AG09319 (cell line): ENCODE measurements around the gene PPP1R15A.

ENCODE experiments used
- DNase-seq: peaks from one replicate; pipeline ENCODE4 v3.0.0-alpha.2; 2010; ENCODE audit warnings: low read depth; ENCODE audit errors: extremely low read depth
- CTCF ChIP-seq: IDR thresholded peaks from 2 replicates; pipeline ENCODE4 v1.5.1; 2011; ENCODE audit warnings: low read depth, mild to moderate bottlenecking, inconsistent platforms, low read length, moderate library complexity

PPP1R15A gene

DNA sequence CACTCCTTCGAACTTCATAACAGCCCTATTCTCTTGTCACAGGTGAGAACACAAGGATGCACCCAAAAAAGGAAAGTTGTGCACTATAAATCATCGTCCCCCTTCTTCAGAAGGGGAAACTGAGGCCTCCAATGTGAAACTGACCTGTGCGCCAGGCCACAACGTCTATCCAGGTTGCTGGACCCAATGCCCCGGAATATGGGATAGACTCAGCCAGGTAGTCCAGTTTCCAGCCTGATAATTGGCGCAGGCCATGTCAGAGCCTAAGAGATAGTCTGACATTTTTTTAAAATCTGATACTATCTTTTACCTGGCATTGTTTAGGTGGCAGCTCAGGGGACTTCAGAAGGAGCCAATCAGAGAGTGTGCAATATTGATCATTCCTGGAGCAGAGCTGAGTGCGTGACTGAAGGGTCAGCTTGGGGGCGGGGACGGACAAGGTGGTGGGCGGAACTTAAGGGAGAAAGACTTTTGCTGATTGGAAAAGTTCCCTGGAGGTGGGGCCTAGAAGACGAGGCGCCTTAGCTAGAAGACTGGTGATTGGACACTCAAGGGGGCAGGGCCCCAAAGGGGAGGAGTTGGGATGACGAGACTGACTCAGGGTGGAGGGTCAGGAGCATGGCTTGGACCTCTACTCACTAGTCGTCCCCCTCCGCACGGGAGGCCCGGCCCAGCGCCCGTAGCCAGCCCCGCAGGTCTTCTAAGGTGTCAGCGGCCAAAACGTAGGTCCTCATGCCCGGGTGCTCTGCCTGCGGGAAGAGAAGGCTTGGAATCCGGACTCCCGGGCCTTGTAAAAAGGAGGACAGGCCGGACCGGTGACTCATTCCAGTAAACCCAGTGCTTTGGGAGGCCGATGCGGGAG, 12.3 kb upstream of the PPP1R15A start:
- DNase-seq: no peak
- TF ChIP-seq CTCF: no peak

GRCh38 chr19:48861313-48861712, 10.9 kb upstream of the PPP1R15A start:
- no peak for DNase-seq
- no peak for TF ChIP-seq CTCF

DNA sequence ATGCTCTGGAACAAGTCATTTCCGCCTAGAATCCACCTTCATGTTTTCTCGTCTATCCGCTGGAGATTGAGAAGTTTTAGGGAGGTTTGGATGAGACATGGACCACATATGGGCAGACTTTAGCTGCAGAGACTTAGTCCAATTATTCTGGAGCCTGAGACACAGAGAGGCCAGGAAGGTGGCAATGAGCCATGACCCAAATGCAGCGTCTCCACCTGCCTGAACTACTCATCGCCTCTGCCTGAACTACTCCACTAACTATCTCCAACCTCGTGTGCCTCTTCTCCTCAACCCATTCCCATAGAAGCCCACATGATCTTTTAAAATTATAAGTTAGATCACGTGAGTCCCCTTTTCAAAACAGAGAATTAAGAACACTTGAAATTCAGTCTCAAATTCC, 9.4 kb upstream of the PPP1R15A start:
- TF ChIP-seq CTCF: no peak

GRCh38 chr19:48866692-48867091, 5.5 kb upstream of the PPP1R15A start:
- no peak for TF ChIP-seq CTCF
- no peak for DNase-seq

More for the DNA sequence above, 9.4 kb upstream of the PPP1R15A start:
- no peak for DNase-seq

DNA sequence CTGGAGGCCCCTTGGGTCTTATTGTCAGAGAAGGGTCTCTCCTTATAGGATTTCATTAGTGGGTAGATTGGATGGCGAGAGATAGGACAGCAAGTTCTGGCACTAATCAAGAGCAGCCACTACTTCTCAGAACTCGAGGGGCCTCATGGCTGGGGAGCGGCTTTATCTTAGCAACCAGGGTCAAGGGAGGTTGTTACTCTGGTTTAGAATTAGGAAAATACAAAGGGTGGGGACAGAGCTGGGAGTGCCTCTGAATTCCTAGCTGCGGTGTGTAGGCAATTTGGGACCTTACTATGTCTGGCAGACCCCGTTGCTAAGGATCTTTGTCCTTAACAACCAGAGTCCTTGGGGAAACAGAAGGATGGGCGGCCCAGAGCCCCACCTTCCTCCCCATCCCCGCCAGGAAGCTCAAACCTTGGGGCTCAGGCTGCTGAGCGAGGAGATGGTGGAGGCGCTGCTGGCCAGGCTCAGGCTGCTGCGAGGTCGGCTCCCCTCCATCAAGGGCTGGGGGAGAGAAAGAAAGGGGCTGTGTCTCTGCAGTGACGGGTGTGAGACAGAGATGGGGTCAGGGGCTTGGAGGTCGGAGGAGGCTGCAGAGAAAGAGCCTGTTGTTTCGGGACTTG, 5.0 kb upstream of the PPP1R15A start:
- no peak for DNase-seq
- TF ChIP-seq CTCF: no peak

DNA sequence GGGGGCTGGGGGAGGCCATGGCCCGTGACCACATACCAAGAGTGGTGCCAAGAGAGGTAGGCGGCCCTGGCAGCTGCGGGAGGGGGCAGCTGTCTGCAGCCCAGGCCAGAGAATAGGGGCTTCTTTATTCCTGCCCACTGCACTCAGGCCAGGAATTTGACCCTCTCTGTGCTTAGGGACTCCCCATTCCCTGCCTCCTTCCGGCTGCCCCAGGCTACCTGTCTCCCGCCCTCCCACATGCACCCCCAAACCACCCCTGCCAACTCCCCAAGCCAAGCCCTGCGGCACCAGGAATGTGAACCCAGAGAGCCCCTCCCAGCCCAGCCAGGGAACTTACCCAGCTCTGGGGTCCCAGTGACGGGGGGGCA, 4.5 kb upstream of the PPP1R15A start:
- no peak for DNase-seq
- TF ChIP-seq CTCF: no peak

DNA sequence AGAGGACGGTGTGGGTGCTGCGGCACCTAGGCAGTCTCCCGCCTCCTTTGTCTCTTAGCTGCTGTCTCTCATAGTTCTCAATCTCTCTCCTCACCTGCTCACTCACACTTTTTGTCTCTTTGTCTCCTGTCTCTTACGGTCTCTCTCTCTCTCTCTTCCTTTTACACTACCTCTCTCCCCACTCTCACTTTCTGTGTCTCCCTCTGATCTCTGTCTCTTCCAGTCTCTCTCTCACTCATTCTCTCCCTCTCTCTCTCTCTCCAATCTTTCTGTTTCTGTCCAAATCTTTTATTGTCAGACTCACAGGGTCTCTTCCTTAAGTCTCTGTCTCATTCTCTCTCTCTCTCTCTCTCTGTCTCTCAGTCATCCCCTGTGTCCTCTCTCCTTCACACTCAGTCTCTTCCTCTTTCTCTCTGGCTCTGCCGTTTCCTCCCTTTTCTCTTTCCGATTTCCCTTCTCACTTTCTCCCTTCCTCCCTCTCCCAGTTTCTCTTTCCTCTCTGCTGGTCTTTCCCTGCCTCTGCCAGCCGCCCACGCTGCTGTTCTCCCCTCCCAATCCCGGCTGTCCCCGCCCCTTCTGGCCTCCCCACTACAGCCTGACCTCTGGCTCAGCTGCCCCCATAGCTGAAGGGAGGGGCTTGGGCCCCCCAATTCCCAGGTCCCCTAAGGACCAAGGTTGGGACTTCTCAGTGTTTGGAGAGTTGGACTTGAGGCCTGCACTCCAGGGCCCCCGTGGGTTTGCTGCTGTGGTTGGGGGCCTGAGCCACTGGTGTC, 3.9 kb upstream of the PPP1R15A start, which contains the start of gene PLEKHA4:
Gene PLEKHA4, minus strand, starts transcription at position 504 of the 773 bp plus-strand sequence. CDS start 997 bp downstream, outside the sequence.
- DNase-seq: no peak
- no peak for TF ChIP-seq CTCF
